ENCODE measurements around the gene ILF2. TPM values are rescaled to one million over a fixed set of nuclear protein-coding genes. Genes with fewer than 3 reads are reported as not detected.
"Not testable (repeated sequence)": the region's sequence is repeated elsewhere in the genome, so short reads cannot be mapped to it uniquely, and the experiment has no call there.

The ILF2 gene
- total RNA-seq, 1 experiment from 2014 or later: 319 TPM

DNA sequence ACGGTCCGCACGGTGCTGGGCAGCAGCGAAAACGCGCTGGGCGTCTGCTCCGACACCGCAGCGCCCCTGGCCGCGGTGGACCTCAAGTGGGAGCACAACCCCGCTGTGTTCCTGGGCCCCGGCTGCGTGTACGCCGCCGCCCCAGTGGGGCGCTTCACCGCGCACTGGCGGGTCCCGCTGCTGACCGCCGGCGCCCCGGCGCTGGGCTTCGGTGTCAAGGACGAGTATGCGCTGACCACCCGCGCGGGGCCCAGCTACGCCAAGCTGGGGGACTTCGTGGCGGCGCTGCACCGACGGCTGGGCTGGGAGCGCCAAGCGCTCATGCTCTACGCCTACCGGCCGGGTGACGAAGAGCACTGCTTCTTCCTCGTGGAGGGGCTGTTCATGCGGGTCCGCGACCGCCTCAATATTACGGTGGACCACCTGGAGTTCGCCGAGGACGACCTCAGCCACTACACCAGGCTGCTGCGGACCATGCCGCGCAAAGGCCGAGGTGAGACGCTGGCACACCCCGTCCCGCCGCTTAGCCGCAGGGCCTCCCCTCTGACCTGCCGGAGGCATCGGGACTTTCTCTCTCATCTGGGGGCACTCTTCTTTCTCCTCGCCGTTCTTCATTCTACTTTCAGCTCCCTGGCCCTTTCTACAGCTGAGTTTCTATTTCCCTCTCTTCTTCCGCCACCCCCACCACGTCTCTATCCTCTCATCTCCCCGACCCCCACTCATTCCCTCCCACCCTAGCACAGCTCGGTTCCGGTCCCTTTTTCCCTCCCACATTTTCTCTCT is 8.7 kb upstream of the ILF2 start:
- no peak for DNase-seq (ENCODE audit: low read depth)

- DNase-seq (ENCODE audit: low read depth): no peak
Measured at GRCh38 chr1:153678519-153679336, 7.9 kb upstream of the ILF2 start, which contains the start of gene NPR1. NPR1 (plus strand) TSS chr1:153678688; CDS start chr1:153679109, 421 bp downstream.

DNA sequence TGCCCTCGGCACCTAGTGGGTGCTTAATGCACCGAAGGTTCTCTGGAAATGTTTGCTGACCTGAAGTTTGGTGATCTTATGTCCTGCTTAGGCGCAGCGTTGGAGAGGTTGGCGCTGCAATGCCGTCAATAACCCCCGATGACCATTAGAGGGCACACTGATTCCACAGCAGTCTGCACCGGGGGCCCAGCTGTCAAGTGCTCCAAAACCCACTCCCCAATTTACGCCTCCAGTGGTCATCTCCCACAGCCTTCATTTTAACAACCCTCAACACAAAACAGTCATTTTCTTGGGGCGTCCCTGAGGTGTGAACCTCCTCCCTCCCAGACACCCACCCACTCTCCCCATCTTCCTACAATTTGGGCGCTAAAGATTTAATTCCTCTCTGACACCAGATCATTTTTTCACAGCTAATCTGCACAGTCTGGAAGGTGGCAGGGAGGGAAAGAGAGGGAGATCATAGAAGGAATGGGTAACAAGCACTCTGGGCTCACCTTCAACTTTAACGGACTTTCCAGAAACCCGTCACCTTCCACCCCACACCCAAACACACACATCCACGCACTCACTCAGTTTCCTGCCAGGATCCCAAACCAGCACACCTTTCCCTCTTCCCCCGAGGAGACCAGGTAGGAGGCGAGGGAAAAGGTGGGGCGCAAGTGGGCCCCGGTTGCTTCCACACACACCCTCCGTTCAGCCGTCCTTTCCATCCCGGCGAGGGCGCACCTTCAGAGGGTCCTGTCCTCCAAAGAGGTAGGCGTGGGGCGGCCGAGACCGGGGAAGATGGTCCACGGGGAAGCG is 7.1 kb upstream of the ILF2 start:
- peak; percentile 34 for DNase-seq (ENCODE audit: low read depth)

DNA sequence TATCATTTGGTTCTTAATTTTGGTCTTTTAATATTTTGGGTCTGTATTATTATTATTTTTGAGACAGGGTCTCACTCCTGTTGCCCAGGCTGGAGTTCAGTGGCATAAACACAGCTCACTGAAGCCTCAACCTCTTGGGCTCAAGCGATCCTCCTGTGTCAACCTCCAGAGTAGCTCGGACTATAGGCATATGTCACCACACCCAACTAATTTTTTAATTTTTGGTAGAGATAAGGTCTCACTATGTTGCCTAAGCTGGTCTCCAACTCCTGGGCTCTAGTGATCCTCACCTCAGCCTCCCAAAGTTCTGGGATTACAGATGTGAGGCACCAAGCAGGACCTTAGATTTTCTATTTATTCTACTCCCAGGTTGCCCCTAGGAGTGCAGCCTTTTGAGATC is 2.7 kb upstream of the ILF2 start:
- DNase-seq (ENCODE audit: low read depth): no peak

- not testable (repeated sequence) for DNase-seq (ENCODE audit: low read depth)
Measured at GRCh38 chr1:153671628-153672353, 998 bp upstream of the ILF2 start.

- no peak for DNase-seq (ENCODE audit: low read depth)
Measured at GRCh38 chr1:153670257-153670858, 435 bp downstream of the ILF2 start.

- no peak for DNase-seq (ENCODE audit: low read depth)
Measured at GRCh38 chr1:153669606-153670005, 1.2 kb downstream of the ILF2 start.

GRCh38 chr1:153668672-153669071 is 2.1 kb downstream of the ILF2 start:
- DNase-seq (ENCODE audit: low read depth): not testable (repeated sequence)

DNA sequence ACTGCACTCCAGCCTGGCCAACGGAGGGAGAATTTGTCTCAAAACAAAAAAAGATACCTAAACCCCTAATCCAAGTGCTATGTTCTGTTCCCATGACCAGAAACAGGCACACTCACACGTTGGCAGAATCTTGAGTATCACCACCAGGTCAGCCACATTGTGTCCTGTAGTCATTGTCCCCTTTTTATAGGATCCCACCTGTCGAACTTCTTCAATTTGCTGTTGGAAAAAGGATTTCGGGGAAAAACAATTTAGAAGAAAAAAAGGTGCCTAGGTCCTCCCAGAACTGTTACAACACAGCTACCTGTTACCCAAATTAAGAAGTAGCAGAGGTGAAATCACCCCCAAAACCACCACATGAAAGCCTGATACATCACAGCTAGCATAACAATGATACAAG is 3.4 kb downstream of the ILF2 start:
- no peak for DNase-seq (ENCODE audit: low read depth)

GRCh38 chr1:153663211-153663610 is 7.6 kb downstream of the ILF2 start:
- DNase-seq (ENCODE audit: low read depth): peak; percentile 58

GRCh38 chr1:153662269-153662668 is 8.5 kb downstream of the ILF2 start:
- DNase-seq (ENCODE audit: low read depth): no peak

DNA sequence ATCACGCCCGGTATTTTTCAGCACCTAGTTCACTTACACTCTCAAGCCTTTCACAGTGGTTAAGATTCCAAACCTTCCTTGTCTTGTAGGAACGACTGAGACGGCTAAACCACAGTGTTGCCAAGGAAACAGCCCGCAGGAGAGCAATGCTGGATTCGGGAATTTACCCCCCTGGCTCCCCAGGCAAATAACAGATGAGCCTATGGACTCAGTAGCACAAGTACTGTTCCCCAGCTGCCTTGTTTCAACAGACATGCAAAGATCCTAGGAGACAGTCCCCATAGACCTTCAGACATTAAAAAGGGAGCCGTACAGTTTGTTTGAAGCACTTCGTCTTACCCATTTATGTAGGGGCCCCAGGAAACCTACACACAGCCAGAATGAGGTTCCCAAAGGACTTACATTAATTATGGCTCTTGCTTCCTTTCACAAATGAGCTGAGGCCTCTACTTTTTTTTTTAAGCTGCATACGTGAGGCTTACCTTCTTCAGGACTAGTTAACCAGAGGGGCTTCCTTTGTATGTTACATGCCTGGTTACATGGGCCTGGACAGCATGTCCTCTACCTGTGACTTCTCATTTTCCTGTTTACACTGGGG is 9.6 kb downstream of the ILF2 start:
- no peak for DNase-seq (ENCODE audit: low read depth)

GRCh38 chr1:153659656-153660055 is 11.1 kb downstream of the ILF2 start:
- DNase-seq (ENCODE audit: low read depth): no peak

- no peak for DNase-seq (ENCODE audit: low read depth)
Measured at GRCh38 chr1:153659175-153659534, 11.6 kb downstream of the ILF2 start.

DNA sequence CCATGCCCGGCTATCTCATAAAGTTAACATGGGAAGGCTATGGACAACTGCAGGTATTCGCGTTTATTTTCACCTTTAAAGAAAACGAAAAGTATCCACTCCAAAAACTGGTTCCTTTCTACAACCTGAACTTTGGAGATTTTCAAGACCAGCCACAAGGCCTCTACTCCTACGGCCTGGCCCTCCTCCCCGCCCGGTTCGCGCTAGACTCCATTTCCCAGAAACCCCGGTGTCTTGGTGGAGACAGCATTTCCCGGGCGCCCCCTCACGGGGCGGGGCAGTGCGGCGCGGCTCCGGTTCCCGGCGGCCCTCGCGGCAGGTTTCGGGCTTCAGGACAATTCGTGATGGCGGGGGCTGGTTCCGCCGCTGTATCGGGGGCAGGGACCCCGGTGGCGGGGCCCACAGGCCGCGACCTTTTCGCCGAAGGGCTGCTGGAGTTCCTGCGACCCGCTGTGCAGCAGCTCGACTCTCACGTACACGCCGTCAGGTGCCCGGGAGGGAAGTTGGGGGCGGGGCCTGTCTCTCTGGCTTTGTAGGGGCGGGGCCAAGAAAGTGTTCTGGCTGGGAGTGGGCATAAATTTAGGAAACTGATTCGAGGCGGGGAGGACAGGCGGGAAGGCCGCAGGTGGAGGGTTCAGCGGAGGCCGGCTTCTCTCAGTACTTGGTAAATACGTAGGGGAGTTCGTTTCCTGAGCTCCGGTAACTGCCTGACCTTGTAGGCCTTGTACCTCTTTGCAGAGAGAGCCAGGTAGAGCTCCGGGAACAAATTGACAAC is 12.2 kb downstream of the ILF2 start, which contains the start of gene SNAPIN:
Gene SNAPIN (plus strand): TSS at position 304 of the 775 bp plus-strand sequence. CDS start 41 bp downstream, at position 345.
- peak; percentile 85 for DNase-seq (ENCODE audit: low read depth)

GRCh38 chr1:153655333-153655732 is 15.5 kb downstream of the ILF2 start:
- no peak for DNase-seq (ENCODE audit: low read depth)

DNA sequence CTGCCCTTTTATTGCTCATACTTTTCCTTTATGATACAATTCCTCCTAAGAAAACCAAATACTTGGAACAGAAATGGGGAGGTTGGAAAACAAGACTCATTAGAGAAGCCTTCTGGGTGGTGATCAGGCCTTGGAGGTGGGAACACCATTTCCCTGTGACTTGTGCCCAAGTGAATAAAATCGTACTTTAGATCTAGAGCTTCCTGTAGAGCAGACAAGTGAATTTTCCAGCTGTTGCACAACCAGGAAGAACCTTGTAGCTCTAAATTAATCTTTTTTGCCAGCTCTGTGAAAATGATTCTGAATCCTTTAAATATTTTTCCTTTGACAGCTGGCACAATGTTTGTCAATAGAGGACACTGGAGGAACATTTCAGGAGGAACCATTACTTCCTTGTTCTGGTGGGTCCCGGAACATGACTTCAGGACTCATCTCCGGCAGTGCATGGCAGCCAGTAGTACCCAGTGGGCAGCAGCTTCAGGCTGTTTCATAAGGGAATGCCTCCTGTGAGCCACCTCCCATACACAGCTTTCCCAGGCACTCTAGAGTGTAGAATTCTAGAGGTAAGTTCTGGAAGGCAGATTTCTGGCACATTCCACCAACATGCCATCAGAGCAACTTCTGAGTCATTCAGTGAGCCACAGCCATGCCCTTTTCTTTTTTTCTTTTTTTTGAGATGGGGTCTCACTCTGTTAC is 17.8 kb downstream of the ILF2 start:
- DNase-seq (ENCODE audit: low read depth): peak; percentile 73

GRCh38 chr1:153651771-153652170 is 19.0 kb downstream of the ILF2 start:
- DNase-seq (ENCODE audit: low read depth): no peak

DNA sequence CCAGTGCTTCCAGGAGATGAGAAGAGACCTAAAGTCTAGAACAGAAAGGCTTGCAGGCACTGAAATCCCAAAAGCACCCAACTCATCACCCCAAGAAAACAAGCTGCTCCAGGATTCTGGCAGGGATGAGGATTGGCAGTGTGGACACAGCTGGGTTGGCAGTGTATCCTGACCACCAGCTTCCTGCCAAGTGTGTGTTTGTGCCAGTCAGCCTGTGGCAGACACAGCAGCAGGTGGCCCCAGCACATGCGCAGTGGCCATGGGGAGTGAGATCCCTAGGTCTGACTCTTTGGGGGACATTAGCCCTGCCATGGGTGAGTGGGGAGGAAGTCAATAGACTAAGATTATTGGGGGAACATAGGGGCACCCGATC is 20.9 kb downstream of the ILF2 start:
- DNase-seq (ENCODE audit: low read depth): peak; percentile 88

Measured in LHCN-M2 (cell line).